Activated naive CD4-positive, alpha-beta T cell treated with anti-CD3 and anti-CD28 coated beads, Interleukin-2, amount 50 U/mL, for 16 hours (primary cell): Measurements from ENCODE around the gene BPTF.
"Not testable (repeated sequence)": the region's sequence is repeated elsewhere in the genome, so short reads cannot be mapped to it uniquely, and the experiment has no call there.

Experiments
- DNase-seq: peaks from one replicate; pipeline ENCODE4 v3.0.0-alpha.2; 2020

The BPTF gene

DNA sequence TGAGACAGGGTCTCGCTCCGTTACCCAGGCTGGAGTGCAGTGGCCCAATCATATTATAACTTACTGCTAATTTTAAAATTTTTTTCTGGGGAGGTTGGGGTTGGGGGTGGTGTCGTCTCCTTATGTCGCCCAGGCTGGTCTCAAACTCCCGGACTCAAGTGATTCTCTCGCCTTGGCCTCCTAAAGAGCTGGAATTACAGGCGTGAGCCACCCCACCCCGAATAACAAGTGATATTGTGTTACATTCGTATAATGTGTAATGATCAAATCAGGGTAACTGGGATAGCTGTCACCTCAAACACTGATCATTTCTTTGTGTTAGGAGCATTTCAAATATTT, 194.0 kb downstream of the BPTF start:
- DNase-seq, result no peak

DNA sequence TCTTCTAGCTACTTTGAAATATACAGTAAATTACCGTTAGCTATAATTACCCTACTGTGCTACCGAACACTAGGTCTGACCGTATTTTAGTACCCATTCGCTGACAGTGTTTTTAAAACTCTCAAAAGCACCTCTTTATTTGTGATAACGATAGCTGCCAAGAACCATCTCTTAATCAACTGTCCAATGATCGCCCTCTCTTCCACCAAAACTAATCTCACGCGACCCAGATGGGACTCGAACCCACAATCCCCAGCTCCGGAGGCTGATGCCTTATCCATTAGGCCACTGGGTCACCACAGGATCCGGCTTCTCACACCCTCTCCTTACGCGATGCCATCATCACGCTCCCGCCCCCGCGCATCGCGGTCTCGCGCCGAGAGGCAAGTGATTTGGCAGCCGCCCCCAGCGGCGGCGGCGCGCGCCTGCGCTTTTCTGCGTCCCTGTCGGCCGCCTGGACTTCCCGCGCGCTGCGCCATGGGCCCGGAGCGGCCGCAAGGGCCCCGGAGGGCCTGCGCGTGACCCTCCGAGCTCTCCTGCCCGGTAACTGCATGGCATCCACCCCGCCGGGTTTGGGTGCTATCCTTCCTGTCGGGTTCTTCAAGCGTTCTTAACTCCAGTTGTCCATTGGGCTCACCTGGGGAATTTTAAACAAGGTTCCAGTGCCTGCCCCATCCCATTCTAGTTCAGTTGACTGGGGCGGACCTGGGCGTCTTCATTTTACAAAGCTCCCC, 194.5 kb downstream of the BPTF start:
- peak; percentile 96 for DNase-seq

DNA sequence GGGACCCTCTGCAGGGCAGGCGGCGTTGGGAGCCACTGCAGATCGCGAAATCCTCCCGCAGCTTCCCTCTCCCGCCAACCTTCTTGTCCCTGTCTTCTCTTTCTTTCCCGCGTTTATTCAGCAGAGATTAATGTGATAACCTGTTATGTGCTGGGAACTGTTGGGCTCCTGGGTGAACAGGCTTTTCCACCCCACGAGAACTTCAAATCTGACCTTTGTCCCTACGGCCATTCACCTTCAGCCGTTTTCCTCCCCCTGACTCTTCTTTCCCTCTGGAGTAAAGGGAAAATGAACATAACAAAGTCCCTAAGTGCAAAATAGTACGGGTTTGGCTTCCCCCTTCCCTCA, 195.1 kb downstream of the BPTF start:
- no peak for DNase-seq

DNA sequence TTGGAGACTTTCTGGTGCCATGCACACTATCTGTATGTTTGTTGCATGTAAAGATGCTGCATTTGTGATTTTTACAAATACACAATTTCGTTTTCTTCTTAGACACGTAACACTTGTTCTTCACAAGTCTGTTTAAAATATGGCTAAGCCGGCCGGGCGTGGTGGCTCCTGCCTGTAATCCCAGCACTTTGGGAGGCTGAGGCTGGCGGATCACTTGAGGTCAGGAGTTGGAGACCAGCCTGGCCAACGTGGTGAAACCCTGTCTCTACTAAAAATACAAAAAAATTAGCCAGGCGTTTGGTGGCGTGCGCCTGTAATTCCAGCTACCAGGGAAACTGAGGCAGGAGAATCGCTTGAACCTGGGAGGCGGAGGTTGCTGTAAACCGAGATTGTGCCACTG, 195.5 kb downstream of the BPTF start:
- DNase-seq, result not testable (repeated sequence)

DNA sequence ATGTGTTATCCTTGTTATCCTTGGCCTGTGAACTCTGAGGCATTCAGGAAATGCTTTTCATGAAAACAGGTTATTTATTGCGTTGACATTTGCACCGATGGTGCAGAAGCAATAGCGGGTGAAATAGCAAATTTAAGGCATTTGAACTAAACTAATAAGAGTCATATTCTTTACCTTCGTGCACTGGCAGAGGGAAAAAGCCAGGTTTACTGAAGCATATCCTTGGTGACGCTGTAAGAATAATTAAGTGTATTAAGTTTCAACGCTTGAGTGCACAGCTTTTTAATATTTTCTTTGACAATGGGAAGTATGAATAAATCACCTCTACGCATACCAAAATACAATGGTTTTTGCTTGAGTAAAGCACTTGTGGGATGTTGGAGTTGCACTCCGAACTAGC, 196.7 kb downstream of the BPTF start:
- DNase-seq, result no peak

DNA sequence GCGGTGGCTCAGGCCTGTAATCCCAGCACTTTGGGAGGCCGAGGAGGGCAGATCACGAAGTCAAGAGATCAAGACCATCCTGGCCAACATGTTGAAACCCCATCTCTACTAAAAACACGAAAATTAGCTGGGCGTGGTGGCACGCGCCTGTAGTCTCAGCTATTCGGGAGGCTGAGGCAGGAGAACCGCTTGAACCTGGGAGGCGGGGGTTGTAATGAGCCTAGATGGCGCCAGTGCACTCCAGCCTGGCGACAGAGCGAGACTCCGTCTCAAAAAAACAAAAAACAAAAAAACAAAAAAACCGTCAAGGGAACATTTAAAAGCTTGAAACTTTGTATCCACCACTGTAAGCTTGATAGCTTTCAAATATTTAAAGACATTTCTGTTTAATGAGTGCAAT, 197.2 kb downstream of the BPTF start:
- not testable (repeated sequence) for DNase-seq

DNA sequence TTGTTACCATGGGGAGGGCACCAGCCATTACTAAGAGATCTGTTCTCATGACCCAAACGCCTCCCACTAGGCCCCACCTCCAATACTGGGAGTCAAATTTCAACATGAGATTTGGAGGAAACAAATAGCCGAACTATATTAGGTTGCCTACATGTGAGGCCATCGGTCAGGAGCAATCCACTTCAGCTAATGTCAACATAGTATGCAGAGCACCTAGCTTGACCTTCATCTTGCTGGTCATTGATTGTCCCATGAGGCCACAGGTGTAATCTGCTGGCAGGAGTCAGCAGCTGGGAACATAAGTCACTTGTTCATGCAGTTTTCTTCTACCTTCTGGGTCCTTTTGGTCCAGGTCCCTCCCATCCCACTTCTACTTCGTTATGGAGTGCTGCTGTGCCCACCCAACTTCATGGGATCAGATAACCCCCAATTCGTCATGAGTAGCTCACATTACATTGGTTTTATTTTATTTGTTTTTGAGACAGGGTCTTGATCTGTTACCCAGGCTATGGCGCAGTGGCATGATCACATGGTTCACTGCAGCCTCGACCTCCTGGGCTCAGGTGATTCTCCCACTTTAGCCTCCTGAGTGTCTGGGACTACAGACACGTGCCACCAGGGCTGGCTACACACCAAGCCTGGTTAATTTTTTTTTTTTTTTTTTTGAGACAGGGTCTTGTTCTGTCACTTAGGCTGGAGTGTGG, 204.4 kb downstream of the BPTF start:
- no peak for DNase-seq
